Stimulated activated CD4-positive, alpha-beta T cell treated with anti-CD3 and anti-CD28 coated beads, Interleukin-12 subunit alpha, Interleukin-12 subunit beta, amount 100 ng/mL, for 4 hours (primary cell): ENCODE data around the gene RNF151.
A peak's percentile ranks its signal among the peaks of the same experiment; 100 is the strongest.
"Not testable (repeated sequence)": the region's sequence is repeated elsewhere in the genome, so short reads cannot be mapped to it uniquely, and the experiment has no call there.

Source experiments
- DNase-seq: peaks from one replicate; pipeline ENCODE4 v3.0.0-alpha.2; 2020

Gene RNF151

GRCh38 chr16:1939833-1940232 is 26.8 kb upstream of the RNF151 start:
- not testable (repeated sequence) for DNase-seq

GRCh38 chr16:1940273-1941161 is 26.1 kb upstream of the RNF151 start:
- DNase-seq: no peak

GRCh38 chr16:1941162-1942046 is 25.3 kb upstream of the RNF151 start:
- no peak for DNase-seq

GRCh38 chr16:1942047-1942809 is 24.4 kb upstream of the RNF151 start:
- no peak for DNase-seq

- DNase-seq: peak; percentile 99
Measured at GRCh38 chr16:1942810-1943726, 23.6 kb upstream of the RNF151 start, which contains the start of gene MSRB1. MSRB1 (minus strand) TSS chr16:1943199; CDS start chr16:1943156, 43 bp downstream.

GRCh38 chr16:1944612-1945199 is 21.9 kb upstream of the RNF151 start:
- no peak for DNase-seq

GRCh38 chr16:1945559-1946391 is 20.9 kb upstream of the RNF151 start:
- no peak for DNase-seq

- DNase-seq: no peak
Measured at GRCh38 chr16:1946495-1947368, 19.9 kb upstream of the RNF151 start.

- DNase-seq: no peak
Measured at GRCh38 chr16:1947369-1947670, 19.3 kb upstream of the RNF151 start.

- no peak for DNase-seq
Measured at GRCh38 chr16:1949507-1949906, 17.1 kb upstream of the RNF151 start.

- DNase-seq: no peak
Measured at GRCh38 chr16:1950047-1950446, 16.6 kb upstream of the RNF151 start.

GRCh38 chr16:1950559-1950958 is 16.1 kb upstream of the RNF151 start:
- DNase-seq: no peak

GRCh38 chr16:1953734-1954133 is 12.9 kb upstream of the RNF151 start:
- DNase-seq: no peak

GRCh38 chr16:1957434-1958142 is 9.1 kb upstream of the RNF151 start:
- not testable (repeated sequence) for DNase-seq

GRCh38 chr16:1958143-1958491 is 8.5 kb upstream of the RNF151 start:
- not testable (repeated sequence) for DNase-seq

GRCh38 chr16:1958715-1959268 is 7.9 kb upstream of the RNF151 start:
- no peak for DNase-seq

- peak; percentile 94 for DNase-seq
Measured at GRCh38 chr16:1959269-1960039, 7.2 kb upstream of the RNF151 start, which contains the start of gene NDUFB10. NDUFB10 (plus strand) TSS chr16:1959538; CDS start chr16:1959625, 87 bp downstream.
